Activated gamma-delta T cell (primary cell): Measurements from ENCODE around the gene PPP2R1B.
"Not testable (repeated sequence)": the region's sequence is repeated elsewhere in the genome, so short reads cannot be mapped to it uniquely, and the experiment has no call there.

Source experiments
- DNase-seq: peaks from one replicate; lab custom pipeline; 2025; lab: John Stamatoyannopoulos, UW

Gene PPP2R1B

GRCh38 chr11:111782109-111782741 lies 16.0 kb upstream of the PPP2R1B start:
- DNase-seq: no peak

GRCh38 chr11:111779118-111779517 lies 12.9 kb upstream of the PPP2R1B start:
- DNase-seq: no peak

- DNase-seq: no peak
These were observed 11.9 kb upstream of the PPP2R1B start for GRCh38 chr11:111778047-111778558.

GRCh38 chr11:111777094-111778046 lies 11.2 kb upstream of the PPP2R1B start:
- no peak for DNase-seq

GRCh38 chr11:111776398-111777093 lies 10.4 kb upstream of the PPP2R1B start:
- DNase-seq: no peak

- DNase-seq: no peak
These were observed 8.9 kb upstream of the PPP2R1B start for GRCh38 chr11:111774955-111775710.

GRCh38 chr11:111772535-111772934 lies 6.3 kb upstream of the PPP2R1B start:
- DNase-seq: no peak

GRCh38 chr11:111771205-111771604 lies 5.0 kb upstream of the PPP2R1B start:
- DNase-seq: not testable (repeated sequence)

GRCh38 chr11:111770581-111771134 lies 4.5 kb upstream of the PPP2R1B start:
- DNase-seq: no peak

- no peak for DNase-seq
These were observed 599 bp upstream of the PPP2R1B start for GRCh38 chr11:111766834-111767142.

- DNase-seq: no peak
These were observed 737 bp downstream of the PPP2R1B start for GRCh38 chr11:111765320-111765983.

GRCh38 chr11:111764621-111765020 lies 1.6 kb downstream of the PPP2R1B start:
- DNase-seq: no peak

GRCh38 chr11:111762981-111763643 lies 3.1 kb downstream of the PPP2R1B start:
- no peak for DNase-seq

GRCh38 chr11:111762526-111762925 lies 3.7 kb downstream of the PPP2R1B start:
- DNase-seq: no peak

- DNase-seq: no peak
These were observed 5.2 kb downstream of the PPP2R1B start for GRCh38 chr11:111761036-111761435.

- no peak for DNase-seq
These were observed 6.3 kb downstream of the PPP2R1B start for GRCh38 chr11:111759778-111760407.

GRCh38 chr11:111759376-111759775 lies 6.8 kb downstream of the PPP2R1B start:
- no peak for DNase-seq

GRCh38 chr11:111756097-111756496 lies 10.1 kb downstream of the PPP2R1B start:
- DNase-seq: no peak

GRCh38 chr11:111749646-111750045 lies 16.5 kb downstream of the PPP2R1B start:
- no peak for DNase-seq
